ENCODE data around the gene OR4M1.
"Not testable (repeated sequence)": the region's sequence is repeated elsewhere in the genome, so short reads cannot be mapped to it uniquely, and the experiment has no call there.

GRCh38 chr14:19771491-19771890, 1.8 kb upstream of the OR4M1 start:
- TF ChIP-seq CTCF, POLR2A (IDR thresholded peaks at IDR 0.05): not testable (repeated sequence)
